ENCODE results near the gene DPH2. TPM values are rescaled to one million over a fixed set of nuclear protein-coding genes. Genes with fewer than 3 reads are reported as not detected.

DPH2 gene
- total RNA-seq, 4 donors from 2014 or later: 23.5 to 41.9 (median 32.5) TPM

DNA sequence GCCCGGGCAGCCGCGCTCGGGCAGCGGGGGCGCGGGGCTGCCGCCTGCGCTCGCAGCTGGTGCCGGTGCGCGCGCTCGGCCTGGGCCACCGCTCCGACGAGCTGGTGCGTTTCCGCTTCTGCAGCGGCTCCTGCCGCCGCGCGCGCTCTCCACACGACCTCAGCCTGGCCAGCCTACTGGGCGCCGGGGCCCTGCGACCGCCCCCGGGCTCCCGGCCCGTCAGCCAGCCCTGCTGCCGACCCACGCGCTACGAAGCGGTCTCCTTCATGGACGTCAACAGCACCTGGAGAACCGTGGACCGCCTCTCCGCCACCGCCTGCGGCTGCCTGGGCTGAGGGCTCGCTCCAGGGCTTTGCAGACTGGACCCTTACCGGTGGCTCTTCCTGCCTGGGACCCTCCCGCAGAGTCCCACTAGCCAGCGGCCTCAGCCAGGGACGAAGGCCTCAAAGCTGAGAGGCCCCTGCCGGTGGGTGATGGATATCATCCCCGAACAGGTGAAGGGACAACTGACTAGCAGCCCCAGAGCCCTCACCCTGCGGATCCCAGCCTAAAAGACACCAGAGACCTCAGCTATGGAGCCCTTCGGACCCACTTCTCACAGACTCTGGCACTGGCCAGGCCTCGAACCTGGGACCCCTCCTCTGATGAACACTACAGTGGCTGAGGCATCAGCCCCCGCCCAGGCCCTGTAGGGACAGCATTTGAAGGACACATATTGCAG is 33.2 kb upstream of the DPH2 start:
- TF ChIP-seq, protein P1, sequence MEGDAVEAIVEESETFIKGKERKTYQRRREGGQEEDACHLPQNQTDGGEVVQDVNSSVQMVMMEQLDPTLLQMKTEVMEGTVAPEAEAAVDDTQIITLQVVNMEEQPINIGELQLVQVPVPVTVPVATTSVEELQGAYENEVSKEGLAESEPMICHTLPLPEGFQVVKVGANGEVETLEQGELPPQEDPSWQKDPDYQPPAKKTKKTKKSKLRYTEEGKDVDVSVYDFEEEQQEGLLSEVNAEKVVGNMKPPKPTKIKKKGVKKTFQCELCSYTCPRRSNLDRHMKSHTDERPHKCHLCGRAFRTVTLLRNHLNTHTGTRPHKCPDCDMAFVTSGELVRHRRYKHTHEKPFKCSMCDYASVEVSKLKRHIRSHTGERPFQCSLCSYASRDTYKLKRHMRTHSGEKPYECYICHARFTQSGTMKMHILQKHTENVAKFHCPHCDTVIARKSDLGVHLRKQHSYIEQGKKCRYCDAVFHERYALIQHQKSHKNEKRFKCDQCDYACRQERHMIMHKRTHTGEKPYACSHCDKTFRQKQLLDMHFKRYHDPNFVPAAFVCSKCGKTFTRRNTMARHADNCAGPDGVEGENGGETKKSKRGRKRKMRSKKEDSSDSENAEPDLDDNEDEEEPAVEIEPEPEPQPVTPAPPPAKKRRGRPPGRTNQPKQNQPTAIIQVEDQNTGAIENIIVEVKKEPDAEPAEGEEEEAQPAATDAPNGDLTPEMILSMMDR (IDR thresholded peaks at IDR 0.05): peak in 2 of 4 experiments; percentile 24
- TF ChIP-seq EP300 (IDR thresholded peaks at IDR 0.05) (no peak), POLR2AphosphoS5 (IDR thresholded peaks at IDR 0.05) (no peak), POLR2A (IDR thresholded peaks at IDR 0.05) (peak in 1 of 2 donors; percentile 8)
- ATAC-seq: peak; percentile 60
- 93% methylated on average over 3 of the region's 56 CpGs; no CpG with 5 or more reads in 1 of the 2 donors for WGBS, 2 donors (ENCODE audit: low coverage in 1 of 2)

DNA sequence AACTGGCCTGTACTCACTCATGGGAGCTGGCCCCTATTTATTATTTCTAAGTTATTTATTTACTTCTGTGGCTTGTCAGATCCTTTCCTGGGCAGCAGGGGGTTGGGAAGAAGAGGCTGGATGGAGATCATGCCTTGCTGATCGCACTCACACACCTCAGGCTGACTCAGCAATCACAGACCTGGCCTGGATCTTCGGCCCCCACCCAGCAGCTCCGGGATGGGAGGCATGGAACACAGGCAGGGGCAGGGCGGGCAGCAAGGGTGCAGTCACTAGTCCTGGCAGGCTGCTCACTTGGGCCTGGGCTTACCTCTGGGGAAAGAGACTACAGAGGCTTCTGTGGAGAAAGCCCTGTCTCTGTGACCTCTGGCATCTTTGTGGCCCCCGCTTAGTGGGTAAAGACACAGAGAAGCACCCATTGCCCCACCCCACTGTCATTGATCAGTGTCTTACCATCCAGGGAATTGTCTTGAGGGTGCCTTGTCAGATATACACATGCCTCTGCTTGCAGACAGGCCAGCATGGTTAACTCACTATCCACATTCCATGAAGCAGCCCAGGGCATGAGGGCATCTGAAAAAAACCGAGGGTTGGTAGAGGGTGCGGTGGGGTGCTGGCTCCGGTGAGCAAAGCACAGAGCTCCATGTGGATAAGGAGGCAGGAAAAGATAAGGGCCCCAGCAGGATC is 32.5 kb upstream of the DPH2 start:
- Histone ChIP-seq H3K27me3 (peaks cover 12% of the 10 kb centered on the region), H3K36me3 (no peaks in the 10 kb centered on the region), H3K27ac (peak overlapping the region in 1 of 4 donors; percentile 63), H3K9me3 (no peaks in the 10 kb centered on the region), H3K4me3 (no peak overlapping the region), H3K4me1 (peaks cover 0 to 43% (median 20%) of the 10 kb centered on the region in 3 donors)
- no peak for ATAC-seq
- TF ChIP-seq POLR2A (IDR thresholded peaks at IDR 0.05) (no peak), POLR2AphosphoS5 (IDR thresholded peaks at IDR 0.05) (no peak), EP300 (IDR thresholded peaks at IDR 0.05) (no peak)
- TF ChIP-seq, protein P1 (IDR thresholded peaks at IDR 0.05): no peak
- 90% methylated on average over 3 of the region's 8 CpGs; no CpG with 5 or more reads in 1 of the 2 donors for WGBS, 2 donors (ENCODE audit: low coverage in 1 of 2)

More for the DNA sequence above, 33.2 kb upstream of the DPH2 start:
- H3K4me1 ChIP-seq: peaks cover 0 to 43% (median 20%) of the 10 kb centered on the region in 3 donors
- H3K27ac ChIP-seq: peak overlapping the region in 3 of 4 donors; percentile 50 to 63 (median 51)
- no peaks in the 10 kb centered on the region for H3K9me3 ChIP-seq
- no peaks in the 10 kb centered on the region for H3K36me3 ChIP-seq
- peak overlapping the region; percentile 3 to 58 for H3K4me3 ChIP-seq
- H3K27me3 ChIP-seq: peaks cover 12% of the 10 kb centered on the region

DNA sequence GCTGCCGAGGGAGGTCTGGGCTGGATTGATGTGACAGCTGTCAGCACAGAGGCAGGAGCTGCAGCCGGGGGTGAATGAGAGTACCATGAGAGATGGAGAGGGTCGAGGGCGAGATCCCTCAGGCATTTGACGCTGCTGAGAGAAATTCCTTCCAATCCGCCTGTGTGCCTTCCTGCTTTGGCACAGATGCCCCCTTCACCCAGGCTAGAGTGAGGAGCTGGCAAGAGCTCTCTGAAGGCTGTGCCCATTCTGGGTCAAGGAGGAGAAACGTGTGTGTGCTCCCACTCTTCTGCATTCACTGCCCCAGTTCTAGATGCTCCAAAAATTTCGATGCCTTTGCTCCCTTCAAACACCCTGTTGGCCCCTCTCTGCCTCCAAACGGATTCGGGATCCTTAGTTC is 31.4 kb upstream of the DPH2 start:
- H3K27me3 ChIP-seq: peaks cover 12% of the 10 kb centered on the region
- no peaks in the 10 kb centered on the region for H3K36me3 ChIP-seq
- TF ChIP-seq POLR2AphosphoS5 (IDR thresholded peaks at IDR 0.05): no peak
- TF ChIP-seq, protein P1 (IDR thresholded peaks at IDR 0.05): no peak
- no peak for TF ChIP-seq POLR2A (IDR thresholded peaks at IDR 0.05)
- no peak for TF ChIP-seq EP300 (IDR thresholded peaks at IDR 0.05)
- ATAC-seq: no peak
- no peak overlapping the region for H3K4me3 ChIP-seq
- H3K9me3 ChIP-seq: no peaks in the 10 kb centered on the region
- H3K27ac ChIP-seq: no peak overlapping the region
- WGBS, 2 donors (ENCODE audit: low coverage in 1 of 2): 82% methylated on average over 4 of the region's 10 CpGs; no CpG with 5 or more reads in 1 of the 2 donors
- peaks cover 0 to 35% (median 16%) of the 10 kb centered on the region in 3 donors for H3K4me1 ChIP-seq

DNA sequence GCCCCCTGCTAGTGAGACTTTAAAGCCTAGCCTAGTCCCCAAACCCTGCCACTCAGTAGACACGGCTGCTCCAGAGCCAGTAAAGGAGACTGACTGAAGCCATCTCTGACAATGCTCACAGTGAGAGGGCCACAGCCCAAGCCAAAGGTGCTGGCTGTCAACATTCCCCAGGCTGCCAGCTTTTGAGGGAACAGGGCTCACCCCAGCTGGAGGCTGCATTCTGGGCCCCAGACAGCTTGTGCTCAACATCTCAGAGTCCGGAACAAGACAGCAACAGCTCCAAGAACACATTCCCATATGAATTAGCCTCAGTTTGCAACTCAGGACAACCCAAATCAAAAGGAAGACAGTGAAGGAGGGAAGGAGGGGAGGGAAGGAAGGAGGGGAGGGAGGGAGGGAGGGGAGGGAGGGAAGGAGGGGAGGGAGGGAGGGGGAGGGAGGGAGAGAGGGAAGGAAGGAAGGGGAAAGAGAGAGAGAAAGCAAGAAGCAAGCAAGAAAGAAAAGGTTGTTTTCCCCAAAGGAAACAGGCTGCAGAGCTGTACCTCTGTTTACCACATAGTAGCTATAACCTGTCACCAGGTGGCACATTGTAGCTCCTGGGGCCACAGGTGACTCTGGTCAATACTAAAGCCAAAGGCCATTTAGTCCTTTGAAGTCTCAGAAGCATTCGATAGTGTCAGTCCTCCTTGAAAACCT is 30.8 kb upstream of the DPH2 start:
- peaks cover 0 to 31% (median 12%) of the 10 kb centered on the region in 3 donors for H3K4me1 ChIP-seq
- 67 to 85% methylated on average over 1 to 2 of the region's 3 CpGs for WGBS, 2 donors (ENCODE audit: low coverage in 1 of 2)
- H3K27ac ChIP-seq: no peak overlapping the region
- H3K4me3 ChIP-seq: no peak overlapping the region
- TF ChIP-seq POLR2A (IDR thresholded peaks at IDR 0.05) (no peak), POLR2AphosphoS5 (IDR thresholded peaks at IDR 0.05) (no peak), EP300 (IDR thresholded peaks at IDR 0.05) (no peak)
- TF ChIP-seq, protein P1 (IDR thresholded peaks at IDR 0.05): no peak
- H3K27me3 ChIP-seq: peaks cover 6% of the 10 kb centered on the region
- ATAC-seq: no peak
- H3K9me3 ChIP-seq: no peaks in the 10 kb centered on the region
- H3K36me3 ChIP-seq: no peaks in the 10 kb centered on the region

Data from gastroesophageal sphincter (tissue), 4 donors.